ENCODE measurements around the gene KLRC4.

GRCh38 chr12:10361084-10361483 is 48.5 kb downstream of the KLRC4 start:
- no peak for TF ChIP-seq CTCF (conservative IDR thresholded peaks at IDR 0.05; ENCODE audit: low read depth, low read length)
- no peak for TF ChIP-seq RAD21 (IDR thresholded peaks at IDR 0.05; ENCODE audit: low read length)
- TF ChIP-seq SMC3 (IDR thresholded peaks at IDR 0.05; ENCODE audit: low read depth, low read length): no peak
- no peak for TF ChIP-seq POLR2A (IDR thresholded peaks at IDR 0.05; ENCODE audit: low read depth, low read length)
- no peak for TF ChIP-seq CEBPB (IDR thresholded peaks at IDR 0.05; ENCODE audit: low read depth, low read length)
- no peak for TF ChIP-seq ELK1 (IDR thresholded peaks at IDR 0.05; ENCODE audit: borderline replicate concordance, low read depth, low read length)
- no peak for TF ChIP-seq MXI1 (IDR thresholded peaks at IDR 0.05; ENCODE audit: borderline replicate concordance, low read depth, low read length)
- no peak for TF ChIP-seq RCOR1 (IDR thresholded peaks at IDR 0.05; ENCODE audit: insufficient replicate concordance, low read length)
- TF ChIP-seq NFE2L2 (IDR thresholded peaks at IDR 0.05; ENCODE audit: low read depth, low read length): no peak
- TF ChIP-seq RFX5 (IDR thresholded peaks at IDR 0.05; ENCODE audit: low read depth, low read length): no peak
- no peak for TF ChIP-seq MAZ (IDR thresholded peaks at IDR 0.05; ENCODE audit: borderline replicate concordance, low read depth, low read length)
- no peak for TF ChIP-seq BHLHE40 (IDR thresholded peaks at IDR 0.05; ENCODE audit: low read depth, low read length)

All from IMR-90 (cell line).